HepG2 (cell line): ENCODE measurements around the gene MICOS13. TPM values are rescaled to one million over a fixed set of nuclear protein-coding genes. Genes with fewer than 3 reads are reported as not detected.

ENCODE experiments used
- FOSL2 ChIP-seq: sonication (generic); formaldehyde crosslinking; IDR thresholded peaks from 2 replicates; pipeline ENCODE4 v1.4.0; 2020; ENCODE audit warnings: missing genetic modification reagents
- SNAPC4 ChIP-seq: sonication (generic); formaldehyde crosslinking; IDR thresholded peaks from 2 replicates; pipeline ENCODE4 v1.4.0; 2020; ENCODE audit warnings: mild to moderate bottlenecking, missing genetic modification reagents
- STAT6 ChIP-seq: sonication (generic); formaldehyde crosslinking; IDR thresholded peaks from 2 replicates; pipeline ENCODE4 v1.4.0; 2020; ENCODE audit warnings: missing genetic modification reagents, mild to moderate bottlenecking, borderline replicate concordance
- ZNF512 ChIP-seq: sonication (generic); formaldehyde crosslinking; IDR thresholded peaks from 2 replicates; pipeline ENCODE4 v1.4.0; 2020; ENCODE audit warnings: mild to moderate bottlenecking, missing genetic modification reagents
- polyA plus RNA-seq, 8 experiments: library from polyadenylated mRNA; depleted of rRNA in 3 of 8; stranded (reverse) in 7 of 8; unstranded in 1 of 8; fragments of >200 nt; fragmentation: Illumina TruSeq in 4 of 8; extraction: Trizol in 4 of 8; gene quantifications; 2 replicates each; pipeline versions ENCODE4 v1.2.1 to v1.2.3, GENCODE V29; 2011 to 2016; ENCODE audit warnings: low read depth in 4 of 8, missing spikeins in 1 of 8, mixed read lengths in 1 of 8; ENCODE audit not compliant: insufficient read depth in 1 of 8
- total RNA-seq, 5 experiments: library from RNA; depleted of rRNA; stranded (reverse); fragments of >200 nt; fragmentation: Illumina TruSeq; extraction: Trizol; gene quantifications; 2 replicates each; pipeline ENCODE4 v1.2.3, GENCODE V29; 2016; ENCODE audit warnings: low read depth in 1 of 5

Gene MICOS13
- total and polyA plus RNA-seq, 2 of the 13 experiments (the other 11 are each of a cell fraction or from before 2014, with no cell fraction given): 28.8 to 35.4 TPM

GRCh38 chr19:5719961-5720790 is 39.9 kb upstream of the MICOS13 start, which contains the start of the genes CATSPERD and LONP1 (continued):
- TF ChIP-seq SNAPC4 (0 out of 2 replicates have a peak, but pooled peaks have one; percentile 17), ZNF512 (CRISPR knock-in tag) (0 out of 2 replicates have a peak, but pooled peaks have one; percentile 52), STAT6 (CRISPR knock-in tag) (peak; percentile 81; the same call in 1 of the 2 replicates), FOSL2 (peak; percentile 60)
